IMR-90 (cell line): Measurements from ENCODE around the gene TPSG1. TPM values are rescaled to one million over a fixed set of nuclear protein-coding genes. Genes with fewer than 3 reads are reported as not detected.

Experiments used
- ATAC-seq: fragments of 200-7000 bp; cut with Tn5 transposase; 2 replicates; pipeline ENCODE4 v1.9.1; 2020; ENCODE audit warnings: low read depth, mild to moderate bottlenecking, moderate library complexity
- BruUV-seq: library from RNA; stranded (reverse); fragments of 400-500 nt; replicated peaks from 2 replicates; lab custom pipeline; 2021; lab: Mats Ljungman, UMichigan
- CTCF ChIA-PET: fragments of 300-600 bp; formaldehyde crosslinking; extraction: SDS; loops from one replicate; lab custom pipeline; 2021; ENCODE audit warnings: antibody characterized with exemption; lab: Yijun Ruan, JAX
- POLR2A ChIA-PET: fragments of 300-600 bp; sonication (Branson Sonifier 250); formaldehyde crosslinking; loops from one replicate; lab custom pipeline; 2022; ENCODE audit warnings: antibody characterized with exemption; ENCODE audit not compliant: unreplicated experiment; lab: Charles Lee
- DNase-seq: peaks from one replicate; pipeline ENCODE4 v3.0.0; 2013
- H2AFZ ChIP-seq: replicated peaks from 2 replicates; pipeline ENCODE3; 2013; ENCODE audit warnings: low read length, mild to moderate bottlenecking; ENCODE audit not compliant: poor library complexity
- H2AK5ac ChIP-seq: 2 replicates; pipeline ENCODE4 v1.6.1; 2013; ENCODE audit warnings: low read depth, low read length, inconsistent platforms
- H2AK9ac ChIP-seq: replicated peaks from 2 replicates; pipeline ENCODE3; 2013; ENCODE audit warnings: mild to moderate bottlenecking, low read depth, low read length, moderate library complexity; ENCODE audit not compliant: poor library complexity
- H2BK120ac ChIP-seq: 2 replicates; pipeline ENCODE4 v1.6.1; 2013; ENCODE audit warnings: low read depth, low read length, inconsistent platforms
- H2BK15ac ChIP-seq: 3 replicates; pipeline ENCODE4 v1.6.1; 2013; ENCODE audit warnings: low read depth, low read length, inconsistent platforms
- H2BK20ac ChIP-seq: 2 replicates; pipeline ENCODE4 v1.6.1; 2013; ENCODE audit warnings: low read depth, mild to moderate bottlenecking, inconsistent platforms, low read length, moderate library complexity
- H2BK5ac ChIP-seq: 2 replicates; pipeline ENCODE4 v1.6.1; 2013; ENCODE audit warnings: mild to moderate bottlenecking, low read depth, low read length, inconsistent platforms; ENCODE audit not compliant: poor library complexity, severe bottlenecking
- H3K14ac ChIP-seq: replicated peaks from 2 replicates; pipeline ENCODE4 v1.6.1; 2013; ENCODE audit warnings: low read depth, low read length, inconsistent platforms
- H3K18ac ChIP-seq: 2 replicates; pipeline ENCODE4 v1.6.1; 2013; ENCODE audit warnings: low read depth, low read length, control low read depth
- H3K23ac ChIP-seq: 2 replicates; pipeline ENCODE4 v1.6.1; 2013; ENCODE audit warnings: low read depth, low read length, inconsistent platforms
- H3K27ac ChIP-seq: 2 replicates; pipeline ENCODE4 v1.5.1; 2013; ENCODE audit warnings: mild to moderate bottlenecking, control low read depth, low read length; ENCODE audit not compliant: insufficient read depth
- H3K27me3 ChIP-seq: 2 replicates; pipeline ENCODE4 v1.6.1; 2013; ENCODE audit warnings: low read length; ENCODE audit not compliant: control insufficient read depth, insufficient read depth
- H3K36me3 ChIP-seq: 2 replicates; pipeline ENCODE4 v1.6.1; 2013; ENCODE audit warnings: low read length, mixed read lengths; ENCODE audit not compliant: control insufficient read depth, insufficient read depth
- H3K4ac ChIP-seq: 2 replicates; pipeline ENCODE4 v1.6.1; 2013; ENCODE audit warnings: low read depth, low read length, inconsistent platforms
- H3K4me1 ChIP-seq: 2 replicates; pipeline ENCODE4 v1.6.1; 2013; ENCODE audit warnings: low read length, mixed read lengths; ENCODE audit not compliant: control insufficient read depth, insufficient read depth
- H3K4me2 ChIP-seq: 2 replicates; pipeline ENCODE4 v1.6.1; 2013; ENCODE audit warnings: low read depth, mild to moderate bottlenecking, control low read depth, low read length, moderate library complexity
- H3K4me3 ChIP-seq: 2 replicates; pipeline ENCODE4 v1.5.1; 2013; ENCODE audit warnings: low read depth, mild to moderate bottlenecking, control low read depth, low read length, moderate library complexity; ENCODE audit not compliant: insufficient read depth
- H3K56ac ChIP-seq: 2 replicates; pipeline ENCODE4 v1.6.1; 2013; ENCODE audit warnings: low read length, inconsistent platforms; ENCODE audit not compliant: insufficient read depth; ENCODE audit errors: extremely low read depth
- H3K79me1 ChIP-seq, 2 experiments: 2 replicates each; pipeline ENCODE4 v1.6.1; 2013; ENCODE audit warnings: low read length in 2 of 2, inconsistent platforms in 1 of 2, low read depth in 1 of 2
- H3K9ac ChIP-seq: 2 replicates; pipeline ENCODE4 v1.6.1; 2013; ENCODE audit warnings: low read depth, low read length, control low read depth
- H3K9me1 ChIP-seq: 2 replicates; pipeline ENCODE4 v1.6.1; 2013; ENCODE audit warnings: low read length, inconsistent platforms; ENCODE audit not compliant: insufficient read depth
- H3K9me3 ChIP-seq: 2 replicates; pipeline ENCODE4 v1.6.1; 2013; ENCODE audit warnings: low read length; ENCODE audit not compliant: control insufficient read depth, insufficient read depth
- H4K20me1 ChIP-seq: 2 replicates; pipeline ENCODE4 v1.6.1; 2013; ENCODE audit warnings: low read length, inconsistent platforms; ENCODE audit not compliant: insufficient read depth
- H4K5ac ChIP-seq: 2 replicates; pipeline ENCODE4 v1.6.1; 2013; ENCODE audit warnings: mild to moderate bottlenecking, low read depth, low read length, control low read depth
- H4K8ac ChIP-seq, 2 experiments: 2 replicates each; pipeline ENCODE4 v1.6.1; 2013; ENCODE audit warnings: low read depth in 2 of 2, low read length in 2 of 2, control low read depth in 1 of 2, inconsistent platforms in 1 of 2
- H4K91ac ChIP-seq: 2 replicates; pipeline ENCODE4 v1.6.1; 2013; ENCODE audit warnings: low read depth, low read length, inconsistent platforms; ENCODE audit not compliant: insufficient read depth
- BHLHE40 ChIP-seq: fragments of 150-350 bp; IDR thresholded peaks from 2 replicates; pipeline ENCODE4 v1.6.1; 2016; ENCODE audit warnings: mild to moderate bottlenecking, low read depth, low read length
- CHD1 ChIP-seq: IDR thresholded peaks from 2 replicates; pipeline ENCODE4 v1.6.1; 2012; ENCODE audit warnings: low read depth, low read length, improper control_type of control experiment
- MAFK ChIP-seq: IDR thresholded peaks from 2 replicates; pipeline ENCODE4 v1.6.1; 2012; ENCODE audit warnings: low read depth, low read length, improper control_type of control experiment
- MXI1 ChIP-seq: IDR thresholded peaks from 2 replicates; pipeline ENCODE4 v1.6.1; 2012; ENCODE audit warnings: low read depth, mild to moderate bottlenecking, low read length, moderate library complexity, borderline replicate concordance
- RAD21 ChIP-seq: IDR thresholded peaks from 2 replicates; pipeline ENCODE4 v1.6.1; 2012; ENCODE audit warnings: low read length, improper control_type of control experiment
- SMC3 ChIP-seq: fragments of 150-350 bp; IDR thresholded peaks from 2 replicates; pipeline ENCODE4 v1.6.1; 2016; ENCODE audit warnings: low read depth, mild to moderate bottlenecking, antibody characterized with exemption, low read length, moderate library complexity
- WGBS, 2 experiments: methylation state at CpG; one replicate each; pipeline versions ENCODE4 v1.1.5 to v1.1.7; 2013; ENCODE audit warnings: missing lambda C conversion rate in 2 of 2; ENCODE audit not compliant: insufficient read length in 1 of 2; ENCODE audit errors: extremely low coverage in 2 of 2; 5-methylcytosine and 5-hydroxymethylcytosine counted together
- dilution Hi-C: fragments of 300-500 bp; cut with HindIII; formaldehyde crosslinking; loops from one replicate; pipeline ENCODE4 v1.14.3; 2018; ENCODE audit warnings: low sequenced_read_pairs; ENCODE audit not compliant: unreplicated experiment
- in situ Hi-C: fragments of 300-500 bp; cut with MboI; formaldehyde crosslinking; loops from 3 replicates; pipeline ENCODE4 v1.14.3; 2019; ENCODE audit warnings: low sequenced_read_pairs, inconsistent platforms, mixed read lengths
- intact Hi-C: fragments of 100-400 bp; cut with micrococcal nuclease; formaldehyde crosslinking; loops from 2 replicates; pipeline ENCODE4 v1.10.0; 2022
- polyA plus RNA-seq, 3 experiments: library from polyadenylated mRNA; depleted of rRNA; stranded (reverse); fragments of >200 nt; gene quantifications; 2 replicates each; pipeline ENCODE4 v1.2.3, GENCODE V29; 2012; ENCODE audit warnings: low replicate concordance in 1 of 3
- total RNA-seq: library from RNA; depleted of rRNA; stranded (reverse); fragments of >200 nt; gene quantifications from 2 replicates; pipeline ENCODE4 v1.2.3, GENCODE V29; 2012

The TPSG1 gene
- total and polyA plus RNA-seq, 2 of the 4 experiments (the other 2 are of a cell fraction) = not detected

- no peak for DNase-seq
- CTCF ChIA-PET = no interaction called here
Observed at GRCh38 chr16:1223355-1224214, 1.5 kb downstream of the TPSG1 start.

More at GRCh38 chr16:1223355-1224214, 1.5 kb downstream of the TPSG1 start:
- no peak overlapping the region for H4K91ac ChIP-seq
- no peaks in the 10 kb centered on the region for H3K4me1 ChIP-seq
- H3K9ac ChIP-seq = no peak overlapping the region
- H3K4me2 ChIP-seq = no peak overlapping the region
- POLR2A ChIA-PET = no interaction called here
- no peak overlapping the region for H2AK9ac ChIP-seq
- ATAC-seq = no peak
- no peak overlapping the region for H3K27ac ChIP-seq
- no peaks in the 10 kb centered on the region for H4K20me1 ChIP-seq
- no peak overlapping the region for H3K18ac ChIP-seq
- no peak overlapping the region for H2AFZ ChIP-seq
- no peak overlapping the region for H3K14ac ChIP-seq
- H3K27me3 ChIP-seq = no peaks in the 10 kb centered on the region; the same call in 1 of the 2 replicates
- no peak overlapping the region for H2BK20ac ChIP-seq
- H3K4ac ChIP-seq = no peak overlapping the region
- H3K23ac ChIP-seq = no peak overlapping the region
- no peak for TF ChIP-seq BHLHE40
- TF ChIP-seq MAFK = no peak
- no peak for TF ChIP-seq MXI1
- TF ChIP-seq RAD21 = no peak
- no peak for TF ChIP-seq SMC3
- TF ChIP-seq CHD1 = no peak
- intact Hi-C loops (no loop called here), in situ Hi-C loops (loop anchor here (25.0 kb wide), 1 partner anchor 411 kb away; the partner anchor contains the start of gene GNG13), dilution Hi-C loops (no loop called here)
- no peak overlapping the region for H3K56ac ChIP-seq
- no TSS peak for BruUV-seq
- H3K4me3 ChIP-seq = no peak overlapping the region
- no peak overlapping the region for H4K5ac ChIP-seq
- H3K9me1 ChIP-seq = no peaks in the 10 kb centered on the region
- no peaks in the 10 kb centered on the region for H3K9me3 ChIP-seq
- H2BK120ac ChIP-seq = no peak overlapping the region
- H2AK5ac ChIP-seq = no peak overlapping the region
- no peak overlapping the region for H4K8ac ChIP-seq
- H3K79me1 ChIP-seq = no peaks in the 10 kb centered on the region
- no peak overlapping the region for H2BK15ac ChIP-seq
- WGBS, 2 experiments = 93% methylated on average over 18 of the region's 38 CpGs; no CpG with 5 or more reads in 1 of the 2 experiments
- no peaks in the 10 kb centered on the region for H3K36me3 ChIP-seq
- H2BK5ac ChIP-seq = no peak overlapping the region
